ENCODE results near the gene HOXD3.

Gene HOXD3

DNA sequence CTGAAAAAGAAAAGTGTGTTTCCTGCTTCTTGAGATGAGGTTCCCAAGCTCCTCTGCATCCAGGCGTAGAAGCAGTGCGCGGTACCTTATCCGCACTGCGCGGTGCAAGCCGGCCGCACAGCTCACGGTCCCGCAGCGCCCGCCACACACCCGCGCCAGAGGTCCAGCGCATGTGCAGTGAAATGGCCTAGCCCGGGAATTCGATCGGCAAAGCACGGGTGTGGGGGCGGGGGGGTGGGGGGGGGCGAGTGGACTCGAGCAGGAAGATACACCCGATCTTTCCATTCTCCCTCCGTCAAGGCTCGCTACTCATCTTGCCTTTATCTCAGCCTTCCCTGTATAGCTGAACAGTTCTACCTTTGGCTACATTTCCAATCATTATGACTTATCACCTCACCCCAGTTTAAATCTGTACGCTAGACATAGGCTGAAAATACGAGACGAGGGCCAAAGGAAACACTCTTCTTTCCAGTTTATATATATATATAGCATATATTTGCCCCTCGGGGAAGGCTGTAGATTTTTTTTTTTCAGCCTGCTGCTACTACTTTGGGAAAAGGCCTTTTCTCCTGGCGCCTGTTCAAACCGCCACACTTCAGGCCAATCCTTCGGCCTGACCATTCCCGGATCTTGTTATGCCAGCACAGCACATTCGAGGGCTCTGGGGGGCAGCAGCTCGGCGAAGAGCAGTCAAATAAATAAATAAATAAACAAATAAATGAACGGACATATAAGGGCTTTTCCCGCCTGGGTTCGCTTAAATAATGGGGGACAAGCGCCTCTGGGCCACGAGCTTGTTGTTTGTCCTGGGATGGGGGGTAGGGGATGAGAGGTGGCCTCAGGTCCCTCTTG, 17.2 kb upstream of the HOXD3 start:
- TF ChIP-seq NFIC (IDR thresholded peaks at IDR 0.05), result no peak
- TF ChIP-seq, protein P1, sequence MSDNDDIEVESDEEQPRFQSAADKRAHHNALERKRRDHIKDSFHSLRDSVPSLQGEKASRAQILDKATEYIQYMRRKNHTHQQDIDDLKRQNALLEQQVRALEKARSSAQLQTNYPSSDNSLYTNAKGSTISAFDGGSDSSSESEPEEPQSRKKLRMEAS (IDR thresholded peaks at IDR 0.05), result no peak
- no peak for TF ChIP-seq EP300 (IDR thresholded peaks at IDR 0.05; ENCODE audit: borderline replicate concordance)
- TF ChIP-seq RAD21 (IDR thresholded peaks at IDR 0.05; ENCODE audit: low read depth), result no peak
- no peak for TF ChIP-seq TAF1 (IDR thresholded peaks at IDR 0.05; ENCODE audit: low read depth)
- TF ChIP-seq, protein P2, sequence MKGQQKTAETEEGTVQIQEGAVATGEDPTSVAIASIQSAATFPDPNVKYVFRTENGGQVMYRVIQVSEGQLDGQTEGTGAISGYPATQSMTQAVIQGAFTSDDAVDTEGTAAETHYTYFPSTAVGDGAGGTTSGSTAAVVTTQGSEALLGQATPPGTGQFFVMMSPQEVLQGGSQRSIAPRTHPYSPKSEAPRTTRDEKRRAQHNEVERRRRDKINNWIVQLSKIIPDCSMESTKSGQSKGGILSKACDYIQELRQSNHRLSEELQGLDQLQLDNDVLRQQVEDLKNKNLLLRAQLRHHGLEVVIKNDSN (IDR thresholded peaks at IDR 0.05), result no peak
- no peak for TF ChIP-seq TCF12 (IDR thresholded peaks at IDR 0.05; ENCODE audit: low read depth)
- no peak for TF ChIP-seq FOXM1 (IDR thresholded peaks at IDR 0.05; ENCODE audit: borderline replicate concordance, low read depth)
- no peak for TF ChIP-seq TEAD4 (IDR thresholded peaks at IDR 0.05)
- no peak for TF ChIP-seq ZBTB7A (IDR thresholded peaks at IDR 0.05; ENCODE audit: low read depth)
- no peak for TF ChIP-seq EGR1 (IDR thresholded peaks at IDR 0.05)
- TF ChIP-seq YY1 (IDR thresholded peaks at IDR 0.05; ENCODE audit: low read depth), result no peak
- TF ChIP-seq CEBPB (IDR thresholded peaks at IDR 0.05), result no peak

DNA sequence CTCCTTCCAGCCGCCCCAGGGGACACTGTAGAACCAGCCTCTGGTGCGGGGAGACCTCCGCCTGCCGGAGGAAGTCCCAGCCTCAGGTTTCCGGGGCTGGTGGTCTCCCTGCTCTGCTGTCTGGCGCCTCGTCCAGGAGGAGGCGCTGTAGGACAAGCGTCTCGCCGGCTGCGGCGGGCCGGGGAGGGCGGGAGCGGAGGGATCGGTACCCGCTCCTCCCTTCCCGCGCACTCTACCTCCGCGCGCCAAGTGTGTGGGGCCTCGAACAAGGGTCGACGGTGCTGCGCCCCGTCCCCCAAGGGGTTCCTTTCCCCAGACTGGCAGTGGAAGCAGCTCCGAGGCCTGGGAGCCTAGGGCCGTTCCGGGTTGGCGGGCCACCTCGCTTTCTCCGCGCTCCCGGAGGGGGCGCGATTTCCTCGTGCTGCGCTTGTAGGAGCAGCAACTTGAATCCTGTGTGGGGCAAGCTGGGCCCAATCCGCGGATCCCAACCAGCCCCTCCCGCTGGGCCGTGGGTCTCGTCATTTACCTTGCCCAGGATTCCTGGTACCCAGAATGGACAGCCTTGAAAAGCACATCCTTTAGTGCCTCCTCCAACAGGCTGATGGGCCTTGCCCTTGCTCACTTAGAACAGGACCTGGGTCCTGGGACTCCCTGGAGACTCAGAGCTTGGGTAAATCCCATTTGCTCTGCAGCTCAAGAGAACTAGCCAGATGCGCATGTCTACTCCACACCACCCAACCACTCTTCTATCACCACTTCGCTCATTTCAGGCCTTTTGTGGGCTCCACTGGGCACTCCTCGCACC, 16.4 kb upstream of the HOXD3 start:
- TF ChIP-seq YY1 (IDR thresholded peaks at IDR 0.05; ENCODE audit: low read depth) (no peak), TAF1 (IDR thresholded peaks at IDR 0.05; ENCODE audit: low read depth) (no peak), FOXM1 (IDR thresholded peaks at IDR 0.05; ENCODE audit: borderline replicate concordance, low read depth) (no peak), EGR1 (IDR thresholded peaks at IDR 0.05) (no peak), RAD21 (IDR thresholded peaks at IDR 0.05; ENCODE audit: low read depth) (peak; percentile 86), CEBPB (IDR thresholded peaks at IDR 0.05) (no peak), EP300 (IDR thresholded peaks at IDR 0.05; ENCODE audit: borderline replicate concordance) (peak; percentile 13; the same call in 1 of the 2 replicates), ZBTB7A (IDR thresholded peaks at IDR 0.05; ENCODE audit: low read depth) (peak; percentile 93), NFIC (IDR thresholded peaks at IDR 0.05) (no peak), TEAD4 (IDR thresholded peaks at IDR 0.05) (no peak), CREB1 (IDR thresholded peaks at IDR 0.05; ENCODE audit: low read depth) (no peak), TCF12 (IDR thresholded peaks at IDR 0.05; ENCODE audit: low read depth) (no peak)
- TF ChIP-seq, protein P3, sequence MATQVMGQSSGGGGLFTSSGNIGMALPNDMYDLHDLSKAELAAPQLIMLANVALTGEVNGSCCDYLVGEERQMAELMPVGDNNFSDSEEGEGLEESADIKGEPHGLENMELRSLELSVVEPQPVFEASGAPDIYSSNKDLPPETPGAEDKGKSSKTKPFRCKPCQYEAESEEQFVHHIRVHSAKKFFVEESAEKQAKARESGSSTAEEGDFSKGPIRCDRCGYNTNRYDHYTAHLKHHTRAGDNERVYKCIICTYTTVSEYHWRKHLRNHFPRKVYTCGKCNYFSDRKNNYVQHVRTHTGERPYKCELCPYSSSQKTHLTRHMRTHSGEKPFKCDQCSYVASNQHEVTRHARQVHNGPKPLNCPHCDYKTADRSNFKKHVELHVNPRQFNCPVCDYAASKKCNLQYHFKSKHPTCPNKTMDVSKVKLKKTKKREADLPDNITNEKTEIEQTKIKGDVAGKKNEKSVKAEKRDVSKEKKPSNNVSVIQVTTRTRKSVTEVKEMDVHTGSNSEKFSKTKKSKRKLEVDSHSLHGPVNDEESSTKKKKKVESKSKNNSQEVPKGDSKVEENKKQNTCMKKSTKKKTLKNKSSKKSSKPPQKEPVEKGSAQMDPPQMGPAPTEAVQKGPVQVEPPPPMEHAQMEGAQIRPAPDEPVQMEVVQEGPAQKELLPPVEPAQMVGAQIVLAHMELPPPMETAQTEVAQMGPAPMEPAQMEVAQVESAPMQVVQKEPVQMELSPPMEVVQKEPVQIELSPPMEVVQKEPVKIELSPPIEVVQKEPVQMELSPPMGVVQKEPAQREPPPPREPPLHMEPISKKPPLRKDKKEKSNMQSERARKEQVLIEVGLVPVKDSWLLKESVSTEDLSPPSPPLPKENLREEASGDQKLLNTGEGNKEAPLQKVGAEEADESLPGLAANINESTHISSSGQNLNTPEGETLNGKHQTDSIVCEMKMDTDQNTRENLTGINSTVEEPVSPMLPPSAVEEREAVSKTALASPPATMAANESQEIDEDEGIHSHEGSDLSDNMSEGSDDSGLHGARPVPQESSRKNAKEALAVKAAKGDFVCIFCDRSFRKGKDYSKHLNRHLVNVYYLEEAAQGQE (IDR thresholded peaks at IDR 0.05; ENCODE audit: low read depth), result no peak
- TF ChIP-seq, protein P2 (IDR thresholded peaks at IDR 0.05), result no peak
- TF ChIP-seq, protein P1 (IDR thresholded peaks at IDR 0.05), result peak; percentile 81

DNA sequence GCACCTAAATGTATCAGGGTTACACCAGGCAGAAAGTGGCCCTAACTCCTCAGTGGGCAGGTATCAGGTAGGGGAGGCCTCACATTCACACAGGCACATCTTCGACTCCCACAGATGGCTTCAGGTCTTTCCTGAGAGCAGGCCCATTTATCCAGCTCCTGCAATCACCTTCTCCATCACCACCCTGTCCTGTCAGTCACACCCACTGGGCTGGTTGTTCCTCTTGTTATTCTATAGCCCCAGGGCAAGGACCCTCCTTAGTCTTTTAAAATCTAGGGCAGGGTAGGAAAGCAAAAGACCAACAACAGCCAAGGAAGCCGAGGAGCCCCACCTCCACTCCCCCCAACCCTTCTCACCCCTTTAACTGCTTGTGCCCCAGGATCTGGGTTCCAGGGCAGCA, 14.8 kb upstream of the HOXD3 start:
- no peak for TF ChIP-seq TCF12 (IDR thresholded peaks at IDR 0.05; ENCODE audit: low read depth)

DNA sequence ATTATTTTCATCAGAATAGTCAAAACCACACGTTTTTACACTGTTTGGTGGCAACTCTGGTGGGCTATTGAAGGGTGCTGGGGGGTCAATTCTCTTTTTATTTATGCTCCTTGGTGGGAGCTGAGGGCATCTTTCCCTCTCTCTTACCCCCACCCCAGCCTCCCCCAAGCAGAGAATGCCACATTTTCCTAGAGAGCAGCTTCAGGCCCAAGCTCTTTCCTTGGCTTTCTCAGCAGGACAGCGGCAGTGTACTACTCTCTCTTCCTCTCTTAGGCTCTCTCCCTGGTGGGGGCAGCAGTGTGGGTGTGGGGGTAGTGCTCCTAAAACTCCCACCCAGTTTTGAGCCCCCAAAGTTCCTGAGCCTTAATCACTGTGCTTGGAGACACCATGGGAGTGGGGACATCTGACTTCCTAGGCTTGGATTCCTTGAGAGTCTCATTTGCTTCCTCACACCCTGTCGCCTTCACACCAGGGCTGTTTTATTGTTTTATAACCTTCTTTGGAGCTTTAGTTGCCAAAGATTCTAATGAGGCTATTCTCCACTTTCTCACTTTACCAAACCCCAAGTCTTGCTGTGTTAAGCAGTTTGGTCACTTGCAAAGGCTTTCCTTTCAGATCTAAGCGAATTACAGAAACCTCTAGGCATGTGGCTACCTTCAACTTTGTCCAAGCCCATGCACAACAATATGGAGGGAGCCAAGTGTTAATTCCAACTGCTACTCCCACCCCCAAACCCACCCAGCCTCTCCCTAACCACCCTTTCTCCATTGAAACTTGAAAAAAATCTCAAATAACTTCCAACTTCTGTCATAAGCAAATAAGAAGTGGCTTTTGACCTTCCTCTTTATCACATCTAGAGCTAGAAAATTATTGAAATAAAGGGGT, 11.8 kb upstream of the HOXD3 start:
- TF ChIP-seq, protein P1 (IDR thresholded peaks at IDR 0.05), result no peak
- TF ChIP-seq TEAD4 (IDR thresholded peaks at IDR 0.05) (no peak), EP300 (IDR thresholded peaks at IDR 0.05; ENCODE audit: borderline replicate concordance) (no peak), CREB1 (IDR thresholded peaks at IDR 0.05; ENCODE audit: low read depth) (no peak), RAD21 (IDR thresholded peaks at IDR 0.05; ENCODE audit: low read depth) (no peak), FOXM1 (IDR thresholded peaks at IDR 0.05; ENCODE audit: borderline replicate concordance, low read depth) (no peak), ZBTB7A (IDR thresholded peaks at IDR 0.05; ENCODE audit: low read depth) (no peak)

DNA sequence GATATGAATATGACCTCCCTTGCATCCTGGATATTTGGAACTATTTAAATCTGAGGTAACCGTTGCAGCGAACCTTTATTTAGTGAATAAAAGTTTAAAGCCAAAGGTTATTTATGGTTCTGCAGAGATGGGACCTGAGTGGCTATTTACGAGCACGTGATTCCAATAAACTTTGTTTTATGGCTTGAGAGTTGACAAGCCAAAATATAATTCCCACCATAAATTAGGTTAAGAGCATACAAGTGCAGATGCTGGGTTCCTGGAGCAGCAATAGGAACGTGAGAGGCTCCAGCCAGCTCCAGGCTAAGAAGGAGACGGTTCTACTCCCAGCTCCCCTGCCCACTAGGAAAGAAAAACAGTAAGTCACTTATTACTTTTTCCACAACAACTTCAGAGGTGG, 11.0 kb upstream of the HOXD3 start:
- TF ChIP-seq RAD21 (IDR thresholded peaks at IDR 0.05; ENCODE audit: low read depth) (no peak), EP300 (IDR thresholded peaks at IDR 0.05; ENCODE audit: borderline replicate concordance) (no peak), TAF1 (IDR thresholded peaks at IDR 0.05; ENCODE audit: low read depth) (no peak), CREB1 (IDR thresholded peaks at IDR 0.05; ENCODE audit: low read depth) (no peak), FOXM1 (IDR thresholded peaks at IDR 0.05; ENCODE audit: borderline replicate concordance, low read depth) (no peak), ZBTB7A (IDR thresholded peaks at IDR 0.05; ENCODE audit: low read depth) (no peak)
- TF ChIP-seq, protein P2 (IDR thresholded peaks at IDR 0.05), result no peak
- TF ChIP-seq, protein P1 (IDR thresholded peaks at IDR 0.05), result no peak
